Osteoblast (primary cell): ENCODE measurements around the gene IKZF3. TPM values are rescaled to one million over a fixed set of nuclear protein-coding genes. Genes with fewer than 3 reads are reported as not detected.
A peak's percentile ranks its signal among the peaks of the same experiment; 100 is the strongest.
"Not testable (repeated sequence)": the region's sequence is repeated elsewhere in the genome, so short reads cannot be mapped to it uniquely, and the experiment has no call there.

Experiments
- DNase-seq: peaks from one replicate; pipeline ENCODE4 v3.0.0; 2011; ENCODE audit warnings: low spot score, mixed read lengths; ENCODE audit not compliant: insufficient read length; ENCODE audit errors: missing footprints
- H2AFZ ChIP-seq: 2 replicates; pipeline ENCODE4 v1.6.0; 2011; ENCODE audit warnings: mild to moderate bottlenecking, low read length
- H3K27ac ChIP-seq: 2 replicates; pipeline ENCODE4 v1.5.1; 2011; ENCODE audit warnings: mild to moderate bottlenecking, low read depth, low read length, moderate library complexity
- H3K27me3 ChIP-seq: 2 replicates; pipeline ENCODE4 v1.6.0; 2012; ENCODE audit warnings: mild to moderate bottlenecking, control low read depth, inconsistent platforms, low read length, moderate library complexity; ENCODE audit not compliant: insufficient read depth
- H3K36me3 ChIP-seq: 2 replicates; pipeline ENCODE4 v1.5.1; 2011; ENCODE audit warnings: mild to moderate bottlenecking, low read length, control low read depth, moderate library complexity; ENCODE audit not compliant: insufficient read depth
- H3K4me1 ChIP-seq: 2 replicates; pipeline ENCODE4 v1.5.1; 2011; ENCODE audit warnings: mild to moderate bottlenecking, low read length, control low read depth, moderate library complexity; ENCODE audit not compliant: insufficient read depth
- H3K4me2 ChIP-seq: 2 replicates; pipeline ENCODE4 v1.6.0; 2011; ENCODE audit warnings: mild to moderate bottlenecking, low read length; ENCODE audit not compliant: insufficient read depth
- H3K4me3 ChIP-seq: fragments of 200-600 bp; sonication (generic); 3 replicates; pipeline ENCODE4 v1.5.1; 2012; ENCODE audit warnings: mild to moderate bottlenecking, low read length, inconsistent platforms; ENCODE audit not compliant: insufficient read depth
- H3K79me2 ChIP-seq: 2 replicates; pipeline ENCODE4 v1.6.0; 2012; ENCODE audit warnings: mild to moderate bottlenecking, low read length, control low read depth, inconsistent platforms; ENCODE audit not compliant: insufficient read depth
- H3K9me3 ChIP-seq: 2 replicates; pipeline ENCODE4 v1.5.1; 2011; ENCODE audit warnings: low read depth, low read length, control low read depth
- H4K20me1 ChIP-seq: 2 replicates; pipeline ENCODE4 v1.6.0; 2012; ENCODE audit warnings: mild to moderate bottlenecking, low read length, control low read depth; ENCODE audit not compliant: insufficient read depth
- CTCF ChIP-seq: IDR thresholded peaks from 2 replicates; pipeline ENCODE4 v1.5.1; 2011; ENCODE audit warnings: mild to moderate bottlenecking, low read depth, low read length, moderate library complexity; ENCODE audit errors: extremely low read depth
- total RNA-seq: library from RNA; depleted of rRNA; stranded (reverse); fragments of >200 nt; gene quantifications from 2 replicates; pipeline ENCODE4 v1.2.3, GENCODE V29; 2012

IKZF3 gene
- total RNA-seq, 1 donor, result not detected

GRCh38 chr17:39750131-39751015, 113.7 kb downstream of the IKZF3 start:
- H3K9me3 ChIP-seq, result no peaks in the 10 kb centered on the region
- no peak overlapping the region for H3K4me3 ChIP-seq
- TF ChIP-seq CTCF, result no peak
- H3K4me2 ChIP-seq, result no peak overlapping the region
- H2AFZ ChIP-seq, result no peak overlapping the region
- no peaks in the 10 kb centered on the region for H3K27me3 ChIP-seq
- H3K36me3 ChIP-seq, result no peaks in the 10 kb centered on the region
- H3K4me1 ChIP-seq, result peaks cover 5% of the 10 kb centered on the region
- H3K79me2 ChIP-seq, result no peaks in the 10 kb centered on the region
- peak; percentile 83 for DNase-seq
- no peaks in the 10 kb centered on the region for H4K20me1 ChIP-seq
- H3K27ac ChIP-seq, result no peak overlapping the region

- not testable (repeated sequence) for H4K20me1 ChIP-seq, H3K9me3 ChIP-seq, H3K27ac ChIP-seq, H3K79me2 ChIP-seq, H3K27me3 ChIP-seq, H3K4me1 ChIP-seq, H3K36me3 ChIP-seq, H3K4me3 ChIP-seq, H3K4me2 ChIP-seq, H2AFZ ChIP-seq
- peak; percentile 77 for DNase-seq
These were observed 115.6 kb downstream of the IKZF3 start for GRCh38 chr17:39748444-39749034.

GRCh38 chr17:39747745-39748144, 116.4 kb downstream of the IKZF3 start:
- Histone ChIP-seq H4K20me1 (no peaks in the 10 kb centered on the region), H3K27me3 (peaks cover 1% of the 10 kb centered on the region), H3K4me2 (no peak overlapping the region), H3K27ac (no peak overlapping the region), H3K36me3 (no peaks in the 10 kb centered on the region), H3K4me1 (no peaks in the 10 kb centered on the region), H2AFZ (no peak overlapping the region), H3K4me3 (no peak overlapping the region), H3K9me3 (no peaks in the 10 kb centered on the region), H3K79me2 (no peaks in the 10 kb centered on the region)
- peak; percentile 15 for DNase-seq
- TF ChIP-seq CTCF, result no peak

GRCh38 chr17:39746145-39746461, 118.0 kb downstream of the IKZF3 start:
- peaks cover 3% of the 10 kb centered on the region for H3K27me3 ChIP-seq
- H3K4me2 ChIP-seq, result no peak overlapping the region
- no peaks in the 10 kb centered on the region for H3K79me2 ChIP-seq
- no peaks in the 10 kb centered on the region for H3K36me3 ChIP-seq
- H2AFZ ChIP-seq, result no peak overlapping the region
- H3K9me3 ChIP-seq, result no peaks in the 10 kb centered on the region
- H3K27ac ChIP-seq, result no peak overlapping the region
- no peaks in the 10 kb centered on the region for H4K20me1 ChIP-seq
- DNase-seq, result no peak
- peaks cover under 1% of the 10 kb centered on the region for H3K4me1 ChIP-seq
- H3K4me3 ChIP-seq, result no peak overlapping the region
- TF ChIP-seq CTCF, result no peak
